GM23338 (cell line): ENCODE measurements around the gene DUSP6. TPM values are rescaled to one million over a fixed set of nuclear protein-coding genes. Genes with fewer than 3 reads are reported as not detected.
A peak's percentile ranks its signal among the peaks of the same experiment; 100 is the strongest.

ENCODE experiments used
- ATAC-seq: fragments of 200-7000 bp; cut with Tn5 transposase; 3 replicates; pipeline ENCODE4 v1.9.1; 2020
- DNase-seq: peaks from one replicate; pipeline ENCODE4 v3.0.0-alpha.2; 2015; ENCODE audit warnings: low spot score
- H2AFZ ChIP-seq: fragments of 200-600 bp; sonication (generic); 2 replicates; pipeline ENCODE4 v1.8.0; 2016; ENCODE audit warnings: antibody characterized with exemption, mild to moderate bottlenecking, moderate library complexity
- H3F3A ChIP-seq: fragments of 200-600 bp; sonication (generic); replicated peaks from 2 replicates; pipeline ENCODE4 v1.8.0; 2017; ENCODE audit warnings: antibody characterized with exemption, mixed run types, low read depth
- H3K27ac ChIP-seq: fragments of 200-600 bp; sonication (generic); 2 replicates; pipeline ENCODE4 v1.6.1; 2016; ENCODE audit warnings: low read depth
- H3K27me3 ChIP-seq: fragments of 200-600 bp; sonication (generic); 2 replicates; pipeline ENCODE4 v1.8.0; 2016; ENCODE audit warnings: mild to moderate bottlenecking, mixed run types, moderate library complexity; ENCODE audit not compliant: insufficient read depth
- H3K36me3 ChIP-seq: fragments of 200-600 bp; sonication (generic); 2 replicates; pipeline ENCODE4 v1.8.0; 2016; ENCODE audit warnings: mild to moderate bottlenecking; ENCODE audit not compliant: insufficient read depth
- H3K4me1 ChIP-seq: fragments of 200-600 bp; sonication (generic); 2 replicates; pipeline ENCODE4 v1.8.0; 2016; ENCODE audit warnings: mild to moderate bottlenecking, moderate library complexity; ENCODE audit not compliant: insufficient read depth
- H3K4me2 ChIP-seq: fragments of 200-600 bp; sonication (generic); 2 replicates; pipeline ENCODE4 v1.7.1; 2017; ENCODE audit warnings: mixed run types
- H3K4me3 ChIP-seq: fragments of 200-600 bp; sonication (generic); 2 replicates; pipeline ENCODE4 v1.6.1; 2016; ENCODE audit warnings: mixed run types
- H3K79me2 ChIP-seq: fragments of 200-600 bp; sonication (generic); replicated peaks from 2 replicates; pipeline ENCODE4 v1.8.0; 2017; ENCODE audit warnings: mild to moderate bottlenecking; ENCODE audit not compliant: insufficient read depth
- H3K9me2 ChIP-seq: fragments of 200-600 bp; sonication (generic); 2 replicates; pipeline ENCODE4 v1.8.0; 2017; ENCODE audit not compliant: insufficient read depth
- H4K20me1 ChIP-seq: fragments of 200-600 bp; sonication (generic); replicated peaks from 2 replicates; pipeline ENCODE4 v1.8.0; 2017; ENCODE audit warnings: mild to moderate bottlenecking; ENCODE audit not compliant: insufficient read depth
- H3K27ac Mint-ChIP-seq: 2 replicates; pipeline ENCODE4 v1.8.0; 2020; ENCODE audit warnings: inconsistent platforms, mild to moderate bottlenecking, moderate library complexity, mixed read lengths
- H3K27me3 Mint-ChIP-seq: 3 replicates; pipeline ENCODE4 v1.8.0; 2022; ENCODE audit warnings: low read depth, mild to moderate bottlenecking, moderate library complexity, mixed read lengths, inconsistent platforms; ENCODE audit not compliant: insufficient read depth, poor library complexity
- H3K36me3 Mint-ChIP-seq: 3 replicates; pipeline ENCODE4 v1.8.0; 2021; ENCODE audit warnings: low read depth, mild to moderate bottlenecking, inconsistent platforms, moderate library complexity, mixed read lengths
- H3K4me1 Mint-ChIP-seq: 3 replicates; pipeline ENCODE4 v1.8.0; 2020; ENCODE audit warnings: mild to moderate bottlenecking, inconsistent platforms, mixed read lengths
- H3K4me3 Mint-ChIP-seq: 3 replicates; pipeline ENCODE4 v1.8.0; 2021; ENCODE audit warnings: moderate library complexity, mild to moderate bottlenecking, inconsistent platforms, mixed read lengths
- H3K9me3 Mint-ChIP-seq: 3 replicates; pipeline ENCODE4 v1.8.0; 2020; ENCODE audit warnings: moderate library complexity, mild to moderate bottlenecking, inconsistent platforms, mixed read lengths
- CTCF ChIP-seq, 2 experiments: fragments of 200-600 bp in 1 of 2; sonication (generic) in 1 of 2; conservative IDR thresholded peaks; 2 replicates each; pipeline versions ENCODE4 v1.5.1 to v1.6.1; 2016 to 2017; ENCODE audit warnings: antibody characterized with exemption in 2 of 2, low read depth in 2 of 2, mild to moderate bottlenecking in 2 of 2, moderate library complexity in 1 of 2
- ZNF462 ChIP-seq: fragments of 250-450 bp; sonication (Bioruptor Pico); IDR thresholded peaks from 2 replicates; pipeline ENCODE4 v1.5.0; 2020; ENCODE audit warnings: mild to moderate bottlenecking, moderate library complexity
- polyA plus RNA-seq: library from polyadenylated mRNA; unstranded; fragments of >200 nt; fragmentation: Nextera tagmentation; extraction: Ambion mirVana; gene quantifications from 2 replicates; pipeline ENCODE4 v1.2.1, GENCODE V29; 2016
- total RNA-seq: library from RNA; depleted of rRNA; stranded (reverse); fragments of >200 nt; shearing (Covaris generic); gene quantifications from 2 replicates; pipeline ENCODE4 v1.2.3, GENCODE V29; 2014

DUSP6 gene
- total and polyA plus RNA-seq, 2 experiments from 2014 or later: 117 to 191 TPM

- no peak overlapping the region for H2AFZ ChIP-seq
- peaks cover 25% of the 10 kb centered on the region; the same call in 1 of the 2 replicates for H3F3A ChIP-seq
- DNase-seq (no peak), ATAC-seq (no peak)
- 0 out of 4 replicates have a peak, but pooled peaks of 1 of the 2 experiments have one; percentile 19 for TF ChIP-seq CTCF (conservative IDR thresholded peaks at IDR 0.05; ENCODE audit: low read depth in 2 of 2)
- TF ChIP-seq ZNF462: no peak
- H3K27me3 ChIP-seq: peaks cover 50% of the 10 kb centered on the region
- no peaks in the 10 kb centered on the region for H3K36me3 ChIP-seq
- H3K4me3 Mint-ChIP-seq: peak overlapping the region; percentile 89
- H3K36me3 Mint-ChIP-seq: peaks cover 21% of the 10 kb centered on the region
- H3K4me1 Mint-ChIP-seq: peaks cover 53% of the 10 kb centered on the region
- H3K27me3 Mint-ChIP-seq: peaks cover 44% of the 10 kb centered on the region
- H3K27ac Mint-ChIP-seq: no peak overlapping the region
- H4K20me1 ChIP-seq: 0 out of 2 replicates have a peak, but pooled peaks cover 3% of the 10 kb centered on the region
- no peaks in the 10 kb centered on the region for H3K9me2 ChIP-seq
- H3K79me2 ChIP-seq: peaks cover 23% of the 10 kb centered on the region
- H3K27ac ChIP-seq: no peak overlapping the region
- peak overlapping the region; percentile 70 for H3K4me3 ChIP-seq
- H3K9me3 Mint-ChIP-seq: peaks cover 14% of the 10 kb centered on the region
- H3K4me1 ChIP-seq: peaks cover 52% of the 10 kb centered on the region
- H3K4me2 ChIP-seq: peak overlapping the region; percentile 96
These were observed 3.2 kb upstream of the DUSP6 start for GRCh38 chr12:89355243-89356068.
